GM21526 (cell line): ENCODE measurements around the gene LPP.

ENCODE experiments used
- ATAC-seq: cut with Tn5 transposase; IDR thresholded peaks from one replicate; pipeline ENCODE4 v1.9.1; 2021; ENCODE audit warnings: moderate library complexity; ENCODE audit not compliant: unreplicated experiment, low FRiP score

LPP gene

DNA sequence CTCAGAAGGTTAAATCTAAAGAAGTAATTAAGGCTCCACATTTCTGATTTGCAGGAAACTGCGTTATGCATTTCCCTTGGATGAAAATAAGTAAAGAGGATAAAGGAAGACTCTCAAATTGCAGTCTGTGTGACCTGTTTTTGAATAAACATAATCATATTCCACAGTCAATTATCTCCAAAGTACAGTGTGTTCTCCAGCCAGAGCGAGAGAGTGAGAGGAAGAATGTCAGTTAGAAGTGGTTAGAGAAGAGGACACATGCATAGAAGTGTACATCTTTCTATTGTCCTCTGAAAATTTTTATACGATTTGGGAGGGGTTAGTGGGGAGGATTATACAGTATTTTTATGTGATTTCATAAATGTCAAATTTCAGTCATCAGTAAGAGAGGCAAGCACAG lies 487.1 kb downstream of the LPP start:
- ATAC-seq, result no peak

DNA sequence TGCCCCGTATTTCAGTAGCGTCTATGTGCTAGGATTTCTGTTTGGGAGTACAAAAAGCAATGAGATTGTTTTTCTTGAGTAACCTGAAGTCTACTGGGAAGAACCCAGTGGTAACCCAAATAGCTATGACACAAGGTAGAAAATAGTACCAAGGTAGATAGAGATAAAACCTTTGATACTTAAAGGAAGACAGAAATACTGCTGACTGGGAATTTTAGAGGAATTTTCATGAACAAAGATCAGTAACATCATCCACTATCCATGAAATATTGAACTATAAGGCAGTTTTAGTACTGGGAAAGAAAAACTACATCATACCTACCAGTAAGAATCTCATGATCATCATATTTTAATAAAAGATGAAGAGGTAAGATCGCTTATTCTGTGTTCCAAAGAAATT lies 489.8 kb downstream of the LPP start:
- no peak for ATAC-seq

DNA sequence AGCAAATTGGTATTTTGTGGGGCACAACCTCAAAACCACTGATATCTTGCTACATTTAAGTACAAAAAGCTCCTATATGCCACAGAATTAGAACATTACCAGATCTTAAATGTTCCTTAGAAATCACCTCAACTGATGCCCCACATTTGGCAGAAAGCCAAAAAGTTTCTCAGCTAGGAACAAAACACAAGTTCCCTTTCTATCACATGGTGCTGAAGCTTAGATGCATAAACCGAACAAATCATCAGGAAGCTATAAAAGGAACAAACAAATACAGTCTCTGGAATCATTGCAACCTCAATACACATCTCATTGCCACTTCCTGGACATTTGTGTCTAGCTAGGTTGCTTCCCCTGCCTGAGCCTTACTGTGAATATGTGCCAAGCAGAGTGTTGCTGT lies 492.6 kb downstream of the LPP start:
- no peak for ATAC-seq

DNA sequence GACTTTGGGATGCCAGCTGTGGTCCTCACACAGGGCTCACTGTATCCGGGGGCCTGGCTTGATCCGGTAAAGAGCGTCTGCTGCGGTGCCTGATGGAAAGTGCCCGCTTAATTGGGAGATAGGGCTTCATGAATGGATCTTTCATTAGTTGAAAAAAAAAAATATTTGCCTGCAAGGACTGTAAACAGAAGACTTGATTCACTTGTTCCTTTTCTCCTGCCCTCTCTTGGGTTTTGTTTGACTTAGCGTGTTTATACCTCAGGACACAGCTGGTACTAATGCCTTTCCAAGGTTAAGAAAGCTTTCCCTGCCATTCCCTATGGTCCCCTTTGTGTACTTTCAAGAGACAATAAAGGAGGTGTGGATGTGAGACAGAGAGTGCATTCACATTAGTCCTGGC lies 493.3 kb downstream of the LPP start:
- ATAC-seq, result no peak

DNA sequence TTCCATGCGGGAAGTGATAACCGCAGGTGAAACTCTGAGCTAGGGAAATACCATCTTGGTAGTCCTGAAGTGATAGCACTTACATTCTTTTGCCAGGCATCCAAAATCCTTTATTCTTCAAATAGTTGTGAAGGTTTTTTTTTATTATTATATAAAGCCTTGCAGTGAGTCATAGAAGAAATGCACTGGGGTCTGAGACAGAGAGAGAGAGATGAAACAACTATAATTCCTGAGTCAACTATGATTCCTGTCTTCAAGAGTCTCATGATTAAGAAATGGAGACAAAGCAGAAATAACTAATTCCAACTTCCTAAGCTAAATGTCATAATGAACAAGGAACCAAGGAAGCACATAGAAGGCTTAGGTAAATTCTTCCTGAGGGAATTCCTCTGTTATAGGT lies 495.6 kb downstream of the LPP start:
- no peak for ATAC-seq

DNA sequence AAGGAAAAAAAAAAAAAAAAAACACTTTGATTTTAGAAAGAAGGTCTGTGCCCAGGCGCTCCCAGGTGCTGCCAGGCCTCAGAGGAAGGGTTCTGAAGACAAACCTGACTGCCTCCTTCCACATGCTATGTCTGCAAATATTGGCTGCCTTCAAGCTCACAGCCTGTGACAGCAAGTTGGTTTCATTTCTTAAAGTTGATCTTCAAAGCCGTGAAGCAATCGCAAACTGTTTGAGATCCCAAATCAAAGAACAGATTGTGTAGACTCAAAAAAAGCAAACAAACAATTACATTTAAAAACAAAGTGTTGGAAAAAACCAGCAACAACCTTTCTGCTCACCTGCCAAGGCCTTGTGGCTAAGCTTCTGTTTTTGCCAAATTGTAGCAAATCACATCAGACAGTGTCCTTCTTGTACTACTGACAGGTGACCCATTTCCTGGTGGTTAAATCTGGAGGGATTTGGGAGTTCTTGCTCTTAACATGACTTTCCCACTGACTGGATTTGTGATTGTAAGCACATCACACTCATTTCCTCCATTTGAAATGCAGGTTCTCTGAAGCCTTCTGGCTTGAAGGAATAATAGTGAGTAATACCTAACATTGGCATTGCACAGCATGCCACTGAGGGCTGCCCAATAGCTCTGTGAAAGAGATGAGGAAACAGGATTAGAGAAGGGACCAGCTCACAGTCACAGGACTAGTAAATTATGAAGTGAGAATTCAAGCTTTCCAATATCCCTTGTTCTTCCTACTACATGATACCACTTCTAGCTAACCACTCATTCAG lies 502.4 kb downstream of the LPP start:
- ATAC-seq, result no peak

DNA sequence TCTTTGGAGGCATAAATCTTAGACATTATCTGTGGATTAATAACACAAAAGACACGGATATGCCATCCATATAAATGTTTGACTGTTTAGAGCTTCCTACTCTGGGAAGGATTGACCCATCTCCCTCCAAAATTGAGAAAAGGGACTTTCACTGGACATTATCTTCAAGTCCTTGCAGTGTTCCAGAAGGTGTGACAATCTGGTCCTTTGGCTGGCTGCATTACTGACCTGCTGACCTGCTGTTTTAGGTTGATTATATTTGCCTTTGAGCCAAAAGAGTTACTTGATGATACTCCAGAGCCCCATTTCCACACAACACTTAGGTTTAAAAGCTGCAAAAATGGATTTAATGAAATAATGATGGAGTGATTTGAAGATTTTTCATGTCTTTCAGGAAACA lies 504.6 kb downstream of the LPP start:
- no peak for ATAC-seq

DNA sequence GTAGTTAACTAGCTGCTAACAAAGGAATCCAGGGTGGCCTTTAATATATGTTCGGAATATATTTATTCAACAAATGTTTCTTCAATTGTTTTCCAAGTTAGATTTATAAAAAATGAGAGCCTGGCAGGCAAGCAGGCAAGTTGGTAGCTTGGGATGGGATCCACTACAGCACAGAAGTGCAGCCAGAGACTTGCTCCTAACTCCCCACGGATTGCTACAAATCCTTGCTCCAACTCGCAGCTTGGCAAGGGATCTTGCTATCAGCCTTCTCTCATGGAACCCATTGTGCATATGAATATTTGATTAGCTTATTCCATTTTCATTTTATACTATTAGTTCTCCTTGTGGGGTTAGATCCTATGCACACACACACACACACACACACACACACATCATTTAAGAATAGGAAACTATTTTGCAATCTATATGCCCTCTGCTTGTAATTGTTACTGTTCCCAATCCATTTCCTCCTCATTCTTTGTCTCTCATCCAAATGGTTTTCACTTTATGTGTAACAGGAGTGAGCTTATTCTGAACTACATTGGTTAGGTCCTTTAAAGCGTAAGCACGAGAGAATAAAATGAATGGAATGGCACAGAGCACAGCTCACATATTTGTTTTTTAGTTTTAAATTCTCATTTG lies 505.6 kb downstream of the LPP start:
- ATAC-seq, result no peak

DNA sequence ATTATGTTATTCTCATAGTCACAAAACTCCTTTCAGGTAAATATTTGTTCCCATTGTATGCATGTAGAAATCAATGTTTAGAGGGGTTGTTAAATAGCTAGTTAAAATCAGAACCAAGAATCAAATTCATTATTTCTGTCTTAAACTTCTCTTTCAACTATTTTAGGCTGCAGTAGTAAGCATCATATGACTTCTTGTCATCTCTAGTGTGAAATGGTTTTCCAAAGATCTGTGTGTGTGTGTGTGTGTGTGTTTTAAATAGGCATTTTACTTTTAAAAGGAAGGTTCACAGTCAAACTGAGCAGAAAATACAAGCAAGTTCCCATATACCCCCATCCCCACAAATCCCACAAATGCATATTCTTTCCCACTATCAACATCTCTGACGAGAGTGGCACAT lies 506.5 kb downstream of the LPP start:
- ATAC-seq, result no peak

DNA sequence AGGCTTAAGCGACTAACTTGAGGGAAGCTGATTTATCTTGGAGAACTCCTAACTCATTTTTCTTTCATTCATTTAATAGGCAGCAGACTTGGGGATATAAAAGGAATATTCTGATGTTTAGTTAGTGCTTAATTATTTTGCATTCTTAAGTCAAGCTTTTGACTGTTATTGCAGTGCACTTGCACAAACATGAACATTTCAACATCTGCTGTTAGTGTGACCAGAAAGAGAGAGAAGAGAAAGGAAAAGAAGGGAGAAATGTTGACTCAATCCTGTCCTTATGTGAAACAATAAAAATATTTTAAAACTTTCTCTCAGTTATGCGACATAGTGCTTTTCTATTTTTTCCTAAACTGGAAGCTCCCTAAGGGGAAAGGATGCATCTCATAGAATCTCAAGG lies 507.8 kb downstream of the LPP start:
- ATAC-seq, result no peak

DNA sequence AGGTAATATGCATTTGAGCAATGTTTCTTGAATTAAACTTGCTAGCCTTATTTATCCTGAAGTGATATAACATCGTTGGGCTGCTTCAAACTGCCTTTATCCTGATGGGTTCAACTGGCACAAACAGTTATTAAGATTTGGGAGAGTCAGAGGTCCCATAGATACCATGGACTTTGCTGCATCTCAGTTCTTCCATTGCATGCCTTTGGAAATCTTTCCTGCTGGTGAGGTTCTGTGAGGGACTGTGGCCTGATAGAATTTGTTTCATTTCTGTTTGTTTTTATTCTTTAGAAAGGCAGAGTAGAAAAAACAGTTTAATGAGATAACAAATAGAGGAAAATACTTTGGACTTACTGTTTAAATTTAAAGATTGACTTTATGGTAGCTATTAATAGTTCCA lies 508.3 kb downstream of the LPP start:
- no peak for ATAC-seq

DNA sequence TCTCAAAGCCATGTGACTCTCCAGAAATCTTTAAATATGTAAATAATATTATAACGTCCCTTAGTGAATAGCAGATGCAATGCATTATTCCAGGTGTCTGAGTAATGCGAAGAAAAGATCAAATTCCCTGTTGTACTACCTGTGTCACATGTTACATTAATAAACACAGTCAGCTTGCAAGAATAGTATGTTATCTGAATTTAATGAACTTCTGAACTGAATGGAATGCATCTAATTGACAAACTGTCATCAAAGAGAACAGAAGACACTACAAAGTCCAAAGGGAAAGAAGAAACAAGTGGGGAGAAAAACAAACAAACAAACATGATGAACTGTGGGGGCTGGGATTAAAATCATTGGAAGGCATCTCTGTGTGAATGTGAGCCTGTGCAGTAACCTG lies 508.8 kb downstream of the LPP start:
- no peak for ATAC-seq

DNA sequence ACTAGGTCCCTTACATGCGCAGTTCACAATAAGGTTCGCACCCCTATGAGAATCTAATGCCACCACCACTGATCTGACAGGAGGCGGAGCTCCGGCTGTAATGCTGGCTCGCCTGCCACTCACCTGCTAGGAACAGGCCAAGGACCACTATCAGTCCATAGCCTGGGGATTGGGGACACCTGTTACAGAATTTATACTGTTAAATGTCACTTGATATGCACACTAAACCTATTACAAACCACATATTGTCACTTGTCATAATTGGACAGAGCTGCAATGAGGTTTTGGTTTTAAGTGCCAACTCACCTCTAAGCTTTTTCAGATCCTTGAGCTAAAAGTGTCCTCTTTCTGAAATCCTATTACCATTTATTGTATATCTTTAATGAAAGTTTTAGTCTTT lies 509.9 kb downstream of the LPP start:
- ATAC-seq, result no peak

DNA sequence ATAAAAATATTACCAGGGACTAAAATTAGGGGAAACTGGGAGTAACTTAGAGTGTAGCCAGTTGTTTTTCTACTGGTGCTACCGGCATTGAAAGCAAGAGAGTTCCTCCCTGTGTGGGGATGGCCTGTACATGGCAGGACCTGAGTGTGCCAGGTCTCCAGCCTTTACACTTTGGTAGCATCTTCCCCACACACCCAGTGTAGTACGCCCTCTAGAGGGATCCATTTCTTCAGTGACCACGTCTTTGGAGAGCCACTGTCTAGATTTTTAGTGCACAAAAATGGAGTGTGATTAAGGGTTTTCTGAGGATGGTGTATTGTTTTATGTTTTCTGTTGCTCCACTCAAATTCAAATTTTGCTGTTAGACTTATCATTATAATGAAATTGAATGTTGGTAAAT lies 510.8 kb downstream of the LPP start:
- ATAC-seq, result no peak

DNA sequence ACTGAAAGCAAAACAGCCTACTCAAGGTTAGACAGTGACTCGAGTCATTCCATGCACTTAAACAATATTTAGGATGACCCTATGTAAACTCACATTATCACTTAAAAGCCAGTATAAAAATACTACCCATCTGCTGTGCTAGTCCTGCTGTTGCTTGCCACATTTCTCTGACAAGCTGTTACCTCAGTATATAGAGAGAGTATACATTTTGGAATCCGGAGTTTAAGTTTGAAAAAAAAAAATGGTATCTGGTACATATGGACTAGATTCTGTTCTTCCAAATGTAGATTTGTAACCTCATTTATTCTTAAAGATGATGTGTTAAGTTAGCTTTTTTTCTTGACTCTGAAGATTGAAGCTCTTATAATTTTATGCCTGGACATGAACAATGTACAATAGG lies 514.0 kb downstream of the LPP start:
- no peak for ATAC-seq

DNA sequence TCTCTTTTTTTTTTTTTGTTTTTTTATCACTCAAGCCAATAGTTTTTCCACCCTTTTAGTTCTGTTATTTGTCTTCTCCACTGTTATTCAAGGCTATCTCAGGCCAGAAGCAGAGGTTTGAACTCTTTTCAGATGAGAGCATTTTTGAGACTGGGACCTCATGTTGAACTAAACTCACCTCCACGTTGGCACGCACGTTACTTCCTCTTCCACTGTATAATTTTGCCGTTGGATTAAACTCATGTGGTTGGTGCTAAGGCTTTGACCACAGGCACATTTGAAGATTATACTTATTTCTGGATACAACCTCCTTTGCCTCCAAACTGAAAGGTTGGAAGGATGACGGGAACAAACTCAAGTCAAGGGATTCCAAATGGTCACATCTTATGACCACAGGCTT lies 516.5 kb downstream of the LPP start:
- ATAC-seq, result no peak

DNA sequence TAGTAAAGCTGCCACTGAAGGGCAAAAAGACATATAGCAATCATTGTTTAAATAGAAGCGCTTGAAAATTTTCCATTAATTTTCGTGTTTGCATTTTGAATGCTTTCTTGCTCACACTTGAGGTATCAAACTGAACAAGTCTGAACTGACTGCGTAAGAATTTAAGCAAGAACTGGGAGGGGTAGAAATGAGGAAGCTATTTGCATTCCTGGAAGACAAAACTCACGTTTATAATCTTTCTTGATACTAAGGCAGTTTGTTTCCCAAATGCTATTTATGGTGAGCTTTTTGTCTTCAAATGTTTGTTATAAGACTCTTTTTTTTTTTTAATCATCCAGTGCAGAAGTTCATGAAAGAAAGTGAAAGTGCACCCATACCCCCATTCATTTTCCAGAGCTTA lies 518.0 kb downstream of the LPP start:
- no peak for ATAC-seq

DNA sequence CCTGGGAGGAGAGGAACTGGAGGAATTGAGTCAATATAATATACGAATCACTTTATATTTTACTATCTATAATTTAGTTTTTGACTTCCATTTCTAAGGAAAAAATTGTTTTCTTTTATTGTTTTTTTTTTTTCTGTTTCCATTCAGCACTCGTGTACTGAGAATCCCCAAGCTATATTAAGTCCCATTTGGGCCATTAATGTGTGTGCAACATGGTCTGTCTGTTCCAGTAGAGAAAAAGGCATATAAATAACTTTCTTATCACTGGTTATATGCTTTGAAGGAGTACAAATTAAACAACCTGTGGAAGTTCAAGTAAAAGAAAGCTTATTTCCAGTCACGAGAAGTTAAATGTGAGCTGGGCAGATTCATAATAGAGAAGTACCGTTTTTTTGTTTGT lies 518.9 kb downstream of the LPP start:
- ATAC-seq, result no peak

DNA sequence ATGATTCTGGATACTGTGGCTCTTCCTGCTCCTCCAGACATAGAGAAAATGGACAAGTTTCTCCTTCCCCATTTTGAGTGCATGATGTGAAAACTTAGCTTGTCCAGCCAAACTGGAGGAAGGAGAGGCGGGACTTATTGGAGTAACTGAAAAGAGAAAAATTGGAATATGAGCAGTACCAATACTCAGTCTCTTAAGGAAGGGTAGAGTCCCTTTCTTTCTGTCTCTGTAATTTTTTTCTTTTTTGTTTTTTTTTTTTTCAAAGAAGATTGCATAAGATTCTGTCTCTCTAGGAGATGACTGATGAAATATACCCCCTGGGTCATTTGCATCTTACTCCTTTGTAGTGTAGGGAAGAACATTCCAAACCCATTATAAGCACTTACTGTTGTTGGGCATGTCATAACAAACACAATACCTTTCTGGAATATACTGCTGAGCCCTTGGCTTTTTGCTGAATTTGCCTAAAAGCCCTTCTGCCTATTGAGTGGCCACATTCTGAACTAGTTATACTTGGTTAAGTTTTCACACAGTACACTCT lies 519.8 kb downstream of the LPP start:
- ATAC-seq, result no peak

DNA sequence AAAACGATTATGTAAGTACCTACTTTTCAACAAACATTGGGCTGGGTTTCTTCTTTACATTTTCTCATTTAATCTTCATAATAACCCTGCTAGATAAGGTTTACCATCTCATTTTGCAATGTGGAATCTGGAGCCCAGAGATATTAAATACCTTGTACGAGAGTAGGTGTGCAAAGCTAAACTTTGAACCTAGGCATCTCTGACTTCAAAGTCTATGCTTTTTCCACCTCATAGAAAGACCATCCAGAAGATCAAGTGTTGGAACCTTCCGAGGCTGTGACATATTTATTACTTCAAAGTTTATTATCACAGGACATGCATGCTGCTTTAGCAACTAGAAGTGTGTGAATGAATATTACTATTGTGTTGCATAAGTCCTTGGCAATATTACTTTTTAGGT lies 520.6 kb downstream of the LPP start:
- ATAC-seq, result no peak

DNA sequence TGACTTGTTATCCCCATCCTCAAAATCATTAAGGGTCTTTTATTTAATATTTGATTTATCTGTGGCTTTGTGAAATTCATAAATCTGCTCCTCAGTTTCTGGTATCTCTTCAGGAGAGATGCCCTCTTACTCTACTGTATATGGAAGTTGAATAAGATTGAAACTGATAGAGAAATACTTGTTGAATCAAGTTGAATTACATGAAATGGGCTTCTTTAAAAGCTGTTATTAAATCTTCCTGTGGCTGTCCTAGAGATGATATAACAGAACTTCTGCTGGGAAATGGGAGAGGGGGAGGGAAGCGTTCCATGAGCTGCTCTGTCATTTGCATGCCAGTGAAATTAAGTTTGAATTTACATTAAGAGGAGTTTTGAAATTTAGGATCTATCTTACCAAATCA lies 523.4 kb downstream of the LPP start:
- no peak for ATAC-seq

DNA sequence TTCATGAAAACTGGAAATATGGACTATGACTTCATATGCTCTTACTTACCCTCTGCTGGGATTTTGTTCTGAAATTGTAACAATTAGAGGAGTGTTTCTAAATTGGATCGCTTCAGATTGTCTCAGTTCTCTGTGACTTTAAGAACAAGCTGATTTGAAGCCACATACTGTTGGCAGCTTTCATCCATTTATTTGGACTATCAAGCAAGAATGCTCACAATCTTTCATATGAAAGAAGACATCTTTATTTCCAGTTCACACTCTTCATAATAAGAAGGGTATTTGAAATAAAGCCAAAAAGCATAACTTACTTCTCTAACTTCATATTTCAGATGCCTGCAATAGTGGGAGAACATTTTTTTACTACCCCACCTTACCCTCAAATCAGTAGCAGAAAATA lies 526.2 kb downstream of the LPP start:
- ATAC-seq, result no peak
